K562 (cell line): ENCODE measurements around the gene ENSA. TPM values are rescaled to one million over a fixed set of nuclear protein-coding genes. Genes with fewer than 3 reads are reported as not detected.

Source experiments
- ATF1 ChIP-seq, 2 experiments: fragments of 450-650 bp in 1 of 2; IDR thresholded peaks; 2 replicates each; pipeline ENCODE4 v1.6.1; 2016; ENCODE audit warnings: missing compliant biosample characterization in 1 of 2, missing genetic modification characterization in 1 of 2
- ESRRB ChIP-seq: fragments of 250-450 bp; sonication (Bioruptor Pico); IDR thresholded peaks from 2 replicates; pipeline ENCODE4 v1.5.0; 2020; ENCODE audit warnings: mild to moderate bottlenecking, moderate library complexity, borderline replicate concordance
- FOXK1 ChIP-seq: sonication (generic); formaldehyde crosslinking; IDR thresholded peaks from 2 replicates; pipeline ENCODE4 v1.8.0; 2022; ENCODE audit warnings: missing genetic modification reagents, mild to moderate bottlenecking, borderline replicate concordance
- HCFC1 ChIP-seq: IDR thresholded peaks from 2 replicates; pipeline ENCODE4 v1.6.1; 2012; ENCODE audit warnings: low read depth, low read length, improper control_type of control experiment
- KDM5B ChIP-seq: fragments of 200-600 bp; sonication (generic); IDR thresholded peaks from 2 replicates; pipeline ENCODE4 v1.6.1; 2012; ENCODE audit warnings: low read depth, mild to moderate bottlenecking, moderate library complexity, low read length, control low read depth, inconsistent platforms; ENCODE audit not compliant: insufficient replicate concordance
- MAZ ChIP-seq, 2 experiments: fragments of 450-650 bp in 1 of 2; sonication (generic) in 1 of 2; formaldehyde crosslinking; IDR thresholded peaks in 1 of 2; conservative IDR thresholded peaks in 1 of 2; 2 replicates each; pipeline versions ENCODE4 v1.4.0 to v1.5.0; 2020; ENCODE audit warnings: mild to moderate bottlenecking in 1 of 2, missing genetic modification reagents in 1 of 2
- NFE2 ChIP-seq: IDR thresholded peaks from 2 replicates; pipeline ENCODE4 v1.6.1; 2014; ENCODE audit warnings: antibody characterized with exemption, low read depth
- POLR3G ChIP-seq: IDR thresholded peaks from 2 replicates; pipeline ENCODE4 v1.6.1; 2011; ENCODE audit not compliant: insufficient read length, insufficient replicate concordance; ENCODE audit errors: extremely low read depth
- PREB ChIP-seq: sonication (generic); formaldehyde crosslinking; IDR thresholded peaks from 2 replicates; pipeline ENCODE4 v1.8.1; 2023; ENCODE audit warnings: mild to moderate bottlenecking, missing genetic modification reagents
- RAD51 ChIP-seq: fragments of 450-650 bp; IDR thresholded peaks from 2 replicates; pipeline ENCODE4 v1.7.1; 2016; ENCODE audit warnings: low read depth, mild to moderate bottlenecking, borderline replicate concordance
- SP1 ChIP-seq: sonication (generic); formaldehyde crosslinking; IDR thresholded peaks from 2 replicates; pipeline ENCODE4 v1.8.1; 2022; ENCODE audit warnings: mild to moderate bottlenecking, missing genetic modification reagents
- SRSF1 ChIP-seq: fragments of 200-400 bp; formaldehyde crosslinking; IDR thresholded peaks from 2 replicates; pipeline ENCODE4 v1.6.1; 2017; ENCODE audit warnings: mild to moderate bottlenecking, low read depth, low read length, moderate library complexity
- ZBTB26 ChIP-seq: fragments of 450-650 bp; formaldehyde crosslinking; IDR thresholded peaks from 2 replicates; pipeline ENCODE4 v1.4.0; 2022; ENCODE audit warnings: missing genetic modification characterization
- ZC3H4 ChIP-seq: sonication (generic); formaldehyde crosslinking; IDR thresholded peaks from 2 replicates; pipeline ENCODE4 v1.9.0; 2021; ENCODE audit warnings: missing genetic modification reagents, borderline replicate concordance
- ZEB2 ChIP-seq: fragments of 450-650 bp; IDR thresholded peaks from 2 replicates; pipeline ENCODE4 v1.6.1; 2016
- ZFP30 ChIP-seq: fragments of 250-450 bp; sonication (Bioruptor Pico); IDR thresholded peaks from 2 replicates; pipeline ENCODE4 v1.8.0; 2022; ENCODE audit warnings: moderate library complexity, mild to moderate bottlenecking, inconsistent platforms, borderline replicate concordance
- ZNF717 ChIP-seq: fragments of 250-450 bp; sonication (Bioruptor Pico); IDR thresholded peaks from 2 replicates; pipeline ENCODE4 v1.5.0; 2021
- polyA plus RNA-seq, 8 experiments: library from polyadenylated mRNA; depleted of rRNA in 4 of 8; stranded (reverse) in 5 of 8; unstranded in 3 of 8; fragments of >200 nt; fragmentation: Nextera tagmentation in 2 of 8; fragmentation: Illumina TruSeq in 1 of 8; extraction: Ambion mirVana in 2 of 8; extraction: Trizol in 1 of 8; gene quantifications; 2 replicates each; pipeline versions ENCODE4 v1.2.1 to v1.2.3, GENCODE V29; 2011 to 2014; ENCODE audit warnings: inconsistent platforms in 1 of 8, missing spikeins in 1 of 8
- total RNA-seq, 7 experiments: library from RNA; depleted of rRNA in 6 of 7; stranded (reverse); fragments of >200 nt in 6 of 7; fragmentation: Illumina TruSeq in 2 of 7; extraction: Trizol in 2 of 7; gene quantifications; 2 replicates each; pipeline versions ENCODE4 v1.2.1 to v1.2.3, GENCODE V29; 2011 to 2021; ENCODE audit warnings: low replicate concordance in 1 of 7
- TF ChIP-seq, protein P1 (sequence below): fragments of 450-650 bp; IDR thresholded peaks from 2 replicates; pipeline ENCODE4 v1.7.1; 2018; ENCODE audit warnings: mild to moderate bottlenecking, low read depth; ENCODE audit not compliant: partially characterized antibody
- TF ChIP-seq, protein P2 (sequence below): fragments of 450-650 bp; formaldehyde crosslinking; IDR thresholded peaks from 2 replicates; pipeline ENCODE4 v1.4.0; 2022; ENCODE audit warnings: mild to moderate bottlenecking, moderate library complexity

Gene ENSA
- total and polyA plus RNA-seq, 9 of the 15 experiments (the other 6 are each of a cell fraction or from before 2014, with no cell fraction given): 68.1 to 605 (median 188) TPM

- TF ChIP-seq, protein P1, sequence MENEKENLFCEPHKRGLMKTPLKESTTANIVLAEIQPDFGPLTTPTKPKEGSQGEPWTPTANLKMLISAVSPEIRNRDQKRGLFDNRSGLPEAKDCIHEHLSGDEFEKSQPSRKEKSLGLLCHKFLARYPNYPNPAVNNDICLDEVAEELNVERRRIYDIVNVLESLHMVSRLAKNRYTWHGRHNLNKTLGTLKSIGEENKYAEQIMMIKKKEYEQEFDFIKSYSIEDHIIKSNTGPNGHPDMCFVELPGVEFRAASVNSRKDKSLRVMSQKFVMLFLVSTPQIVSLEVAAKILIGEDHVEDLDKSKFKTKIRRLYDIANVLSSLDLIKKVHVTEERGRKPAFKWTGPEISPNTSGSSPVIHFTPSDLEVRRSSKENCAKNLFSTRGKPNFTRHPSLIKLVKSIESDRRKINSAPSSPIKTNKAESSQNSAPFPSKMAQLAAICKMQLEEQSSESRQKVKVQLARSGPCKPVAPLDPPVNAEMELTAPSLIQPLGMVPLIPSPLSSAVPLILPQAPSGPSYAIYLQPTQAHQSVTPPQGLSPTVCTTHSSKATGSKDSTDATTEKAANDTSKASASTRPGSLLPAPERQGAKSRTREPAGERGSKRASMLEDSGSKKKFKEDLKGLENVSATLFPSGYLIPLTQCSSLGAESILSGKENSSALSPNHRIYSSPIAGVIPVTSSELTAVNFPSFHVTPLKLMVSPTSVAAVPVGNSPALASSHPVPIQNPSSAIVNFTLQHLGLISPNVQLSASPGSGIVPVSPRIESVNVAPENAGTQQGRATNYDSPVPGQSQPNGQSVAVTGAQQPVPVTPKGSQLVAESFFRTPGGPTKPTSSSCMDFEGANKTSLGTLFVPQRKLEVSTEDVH: no peak
- TF ChIP-seq ATF1 (CRISPR knock-in tag; IDR thresholded peaks at IDR 0.05) (no peak), ATF1 (tag; IDR thresholded peaks at IDR 0.05) (no peak), PREB (CRISPR knock-in tag) (no peak; the same call in 1 of the 2 replicates), ZBTB26 (CRISPR knock-in tag) (peak; percentile 75; the same call in 1 of the 2 replicates), ZNF717 (CRISPR knock-in tag) (peak; percentile 72; the same call in 1 of the 2 replicates), FOXK1 (peak; percentile 28; the same call in 1 of the 2 replicates), KDM5B (peak; percentile 31), POLR3G (no peak), RAD51 (no peak), ZC3H4 (CRISPR knock-in tag) (no peak), ZFP30 (CRISPR knock-in tag) (no peak), NFE2 (no peak), HCFC1 (no peak), ZEB2 (no peak), MAZ (CRISPR knock-in tag; conservative IDR thresholded peaks at IDR 0.05 in 1 of 2, IDR thresholded peaks at IDR 0.05 in 1 of 2) (peak in 1 of 2 experiments; percentile 28; a peak in 1 of 4 replicates), ESRRB (0 out of 2 replicates have a peak, but pooled peaks have one; percentile 48), SRSF1 (no peak), SP1 (CRISPR knock-in tag) (0 out of 2 replicates have a peak, but pooled peaks have one; percentile 38)
- TF ChIP-seq, protein P2, sequence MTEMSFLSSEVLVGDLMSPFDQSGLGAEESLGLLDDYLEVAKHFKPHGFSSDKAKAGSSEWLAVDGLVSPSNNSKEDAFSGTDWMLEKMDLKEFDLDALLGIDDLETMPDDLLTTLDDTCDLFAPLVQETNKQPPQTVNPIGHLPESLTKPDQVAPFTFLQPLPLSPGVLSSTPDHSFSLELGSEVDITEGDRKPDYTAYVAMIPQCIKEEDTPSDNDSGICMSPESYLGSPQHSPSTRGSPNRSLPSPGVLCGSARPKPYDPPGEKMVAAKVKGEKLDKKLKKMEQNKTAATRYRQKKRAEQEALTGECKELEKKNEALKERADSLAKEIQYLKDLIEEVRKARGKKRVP: peak; percentile 32; the same call in 1 of the 2 replicates
Observed at GRCh38 chr1:150572918-150573647, 56.3 kb downstream of the ENSA start (continued).
